Neural progenitor cell (in vitro differentiated cells): ENCODE data around the gene STC2.

Source experiments
- EZH2 ChIP-seq: fragments of 200-600 bp; sonication (generic); IDR thresholded peaks from 2 replicates; pipeline ENCODE4 v1.6.1; 2017; ENCODE audit warnings: antibody characterized with exemption, mild to moderate bottlenecking, moderate library complexity
- EZH2phosphoT487 ChIP-seq: fragments of 200-600 bp; sonication (generic); IDR thresholded peaks from 2 replicates; pipeline ENCODE4 v1.6.1; 2017; ENCODE audit warnings: antibody characterized with exemption
- TF ChIP-seq, protein P1 (sequence below): fragments of 200-600 bp; sonication (generic); IDR thresholded peaks from 2 replicates; pipeline ENCODE4 v1.5.1; 2017; ENCODE audit warnings: antibody characterized with exemption, mild to moderate bottlenecking

DNA sequence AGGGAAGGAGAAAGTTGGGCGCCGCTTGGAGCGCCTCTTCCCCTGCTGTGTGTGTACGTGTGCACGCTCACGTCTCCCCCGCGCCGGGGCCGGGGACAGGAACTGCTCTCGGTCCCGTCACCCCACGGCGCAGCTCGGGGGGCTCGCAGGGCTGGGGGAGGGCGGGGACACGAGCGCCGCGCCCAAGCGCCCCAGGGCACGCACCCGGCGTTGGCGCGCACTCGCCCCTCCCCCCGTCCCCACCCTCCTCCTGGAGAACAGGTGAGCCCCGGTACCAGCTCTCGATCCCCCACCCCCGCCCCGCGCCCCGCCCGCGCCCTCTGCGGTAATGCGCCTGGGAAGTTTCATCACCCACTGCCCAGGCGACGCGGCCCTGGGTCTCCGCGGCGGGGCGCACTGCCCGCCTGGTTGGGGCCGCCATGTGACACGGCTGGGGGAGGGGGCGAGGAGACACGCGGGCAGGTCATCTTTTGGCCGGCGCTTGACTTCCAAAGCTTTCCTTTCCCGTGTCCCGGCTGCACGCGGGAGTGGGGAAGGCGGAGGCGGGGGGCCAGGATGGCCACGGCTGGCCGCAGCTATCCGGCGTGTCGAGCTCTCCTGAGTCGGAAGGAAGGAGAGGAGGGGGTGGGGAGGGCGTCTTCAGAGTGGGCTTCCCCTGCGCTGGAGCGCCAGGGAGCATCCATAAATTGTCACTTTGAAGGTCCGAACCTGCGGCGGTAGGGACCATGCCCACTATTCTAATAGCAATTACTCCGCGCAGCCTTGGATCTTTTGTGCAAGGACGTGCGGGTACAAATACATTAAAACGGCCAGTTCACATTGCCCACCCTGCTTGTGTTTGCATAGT, 1.5 kb upstream of the STC2 start:
- TF ChIP-seq, protein P1, sequence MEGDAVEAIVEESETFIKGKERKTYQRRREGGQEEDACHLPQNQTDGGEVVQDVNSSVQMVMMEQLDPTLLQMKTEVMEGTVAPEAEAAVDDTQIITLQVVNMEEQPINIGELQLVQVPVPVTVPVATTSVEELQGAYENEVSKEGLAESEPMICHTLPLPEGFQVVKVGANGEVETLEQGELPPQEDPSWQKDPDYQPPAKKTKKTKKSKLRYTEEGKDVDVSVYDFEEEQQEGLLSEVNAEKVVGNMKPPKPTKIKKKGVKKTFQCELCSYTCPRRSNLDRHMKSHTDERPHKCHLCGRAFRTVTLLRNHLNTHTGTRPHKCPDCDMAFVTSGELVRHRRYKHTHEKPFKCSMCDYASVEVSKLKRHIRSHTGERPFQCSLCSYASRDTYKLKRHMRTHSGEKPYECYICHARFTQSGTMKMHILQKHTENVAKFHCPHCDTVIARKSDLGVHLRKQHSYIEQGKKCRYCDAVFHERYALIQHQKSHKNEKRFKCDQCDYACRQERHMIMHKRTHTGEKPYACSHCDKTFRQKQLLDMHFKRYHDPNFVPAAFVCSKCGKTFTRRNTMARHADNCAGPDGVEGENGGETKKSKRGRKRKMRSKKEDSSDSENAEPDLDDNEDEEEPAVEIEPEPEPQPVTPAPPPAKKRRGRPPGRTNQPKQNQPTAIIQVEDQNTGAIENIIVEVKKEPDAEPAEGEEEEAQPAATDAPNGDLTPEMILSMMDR = peak; percentile 30
- peak; percentile 21 for TF ChIP-seq EZH2
- peak; percentile 21 for TF ChIP-seq EZH2phosphoT487
